ENCODE data around the gene MATN3.

MATN3 gene, protein sequence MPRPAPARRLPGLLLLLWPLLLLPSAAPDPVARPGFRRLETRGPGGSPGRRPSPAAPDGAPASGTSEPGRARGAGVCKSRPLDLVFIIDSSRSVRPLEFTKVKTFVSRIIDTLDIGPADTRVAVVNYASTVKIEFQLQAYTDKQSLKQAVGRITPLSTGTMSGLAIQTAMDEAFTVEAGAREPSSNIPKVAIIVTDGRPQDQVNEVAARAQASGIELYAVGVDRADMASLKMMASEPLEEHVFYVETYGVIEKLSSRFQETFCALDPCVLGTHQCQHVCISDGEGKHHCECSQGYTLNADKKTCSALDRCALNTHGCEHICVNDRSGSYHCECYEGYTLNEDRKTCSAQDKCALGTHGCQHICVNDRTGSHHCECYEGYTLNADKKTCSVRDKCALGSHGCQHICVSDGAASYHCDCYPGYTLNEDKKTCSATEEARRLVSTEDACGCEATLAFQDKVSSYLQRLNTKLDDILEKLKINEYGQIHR

DNA sequence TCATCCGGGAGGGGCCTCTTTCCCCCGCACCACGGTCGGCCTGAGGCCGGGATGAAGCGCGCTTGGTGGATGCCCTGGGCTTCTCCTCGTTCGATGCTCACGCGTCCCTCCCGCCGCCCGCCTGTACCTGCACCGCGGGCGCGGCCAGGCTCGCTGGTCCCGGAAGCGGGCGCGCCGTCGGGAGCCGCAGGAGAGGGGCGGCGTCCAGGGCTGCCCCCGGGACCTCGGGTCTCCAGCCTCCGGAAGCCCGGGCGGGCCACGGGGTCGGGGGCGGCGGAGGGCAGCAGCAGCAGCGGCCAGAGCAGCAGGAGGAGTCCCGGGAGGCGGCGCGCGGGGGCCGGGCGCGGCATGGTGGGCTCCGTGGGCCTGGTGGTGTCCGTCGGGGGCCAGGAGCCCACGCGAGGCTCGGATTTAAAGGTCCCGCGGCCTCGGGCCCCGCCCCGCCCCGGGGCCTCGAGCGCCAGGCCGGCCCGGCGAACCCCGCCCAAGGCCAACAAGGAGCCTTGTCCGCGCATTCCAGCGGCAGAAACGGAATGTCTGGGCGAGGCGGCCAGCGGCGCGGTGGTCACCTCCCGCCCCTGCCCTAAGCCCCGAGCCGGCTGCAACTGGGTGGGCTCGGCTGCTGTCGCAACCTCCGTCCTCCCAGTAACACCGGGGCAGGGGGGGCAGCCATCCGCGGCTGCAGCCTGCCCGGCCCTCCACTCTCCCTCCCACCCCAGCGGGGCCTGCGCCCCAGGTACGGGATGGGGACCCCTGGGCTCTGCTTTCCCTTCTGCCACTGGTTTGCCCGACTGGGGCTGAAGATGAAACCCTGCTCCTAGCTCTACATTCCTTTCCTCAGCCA lies at the start of gene MATN3:
MATN3 (minus strand) TSS at position 387 of the 844 bp plus-strand sequence; CDS start at position 350, 37 bp downstream.
- TF ChIP-seq, protein P1, sequence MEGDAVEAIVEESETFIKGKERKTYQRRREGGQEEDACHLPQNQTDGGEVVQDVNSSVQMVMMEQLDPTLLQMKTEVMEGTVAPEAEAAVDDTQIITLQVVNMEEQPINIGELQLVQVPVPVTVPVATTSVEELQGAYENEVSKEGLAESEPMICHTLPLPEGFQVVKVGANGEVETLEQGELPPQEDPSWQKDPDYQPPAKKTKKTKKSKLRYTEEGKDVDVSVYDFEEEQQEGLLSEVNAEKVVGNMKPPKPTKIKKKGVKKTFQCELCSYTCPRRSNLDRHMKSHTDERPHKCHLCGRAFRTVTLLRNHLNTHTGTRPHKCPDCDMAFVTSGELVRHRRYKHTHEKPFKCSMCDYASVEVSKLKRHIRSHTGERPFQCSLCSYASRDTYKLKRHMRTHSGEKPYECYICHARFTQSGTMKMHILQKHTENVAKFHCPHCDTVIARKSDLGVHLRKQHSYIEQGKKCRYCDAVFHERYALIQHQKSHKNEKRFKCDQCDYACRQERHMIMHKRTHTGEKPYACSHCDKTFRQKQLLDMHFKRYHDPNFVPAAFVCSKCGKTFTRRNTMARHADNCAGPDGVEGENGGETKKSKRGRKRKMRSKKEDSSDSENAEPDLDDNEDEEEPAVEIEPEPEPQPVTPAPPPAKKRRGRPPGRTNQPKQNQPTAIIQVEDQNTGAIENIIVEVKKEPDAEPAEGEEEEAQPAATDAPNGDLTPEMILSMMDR (IDR thresholded peaks at IDR 0.05): no peak
- Mint-ChIP-seq H3K27ac (no peak within 1 kb of the TSS), H3K4me1 (peaks cover 26% of the 10 kb centered on the region), H3K36me3 (ENCODE audit: low read depth) (no peaks in the 10 kb centered on the region), H3K4me3 (peak within 1 kb of the TSS; percentile 83), H3K9me3 (peaks cover 11% of the 10 kb centered on the region), H3K27me3 (ENCODE audit: low read depth, poor library complexity) (peaks cover 41% of the 10 kb centered on the region)
- peak; percentile 82 for DNase-seq

- Mint-ChIP-seq H3K36me3 (ENCODE audit: low read depth) (no peaks in the 10 kb centered on the region), H3K4me3 (no peak overlapping the region), H3K9me3 (peaks cover 8% of the 10 kb centered on the region), H3K27me3 (ENCODE audit: low read depth, poor library complexity) (peaks cover 22% of the 10 kb centered on the region), H3K4me1 (peaks cover 12% of the 10 kb centered on the region), H3K27ac (no peak overlapping the region)
- TF ChIP-seq, protein P1 (IDR thresholded peaks at IDR 0.05): no peak
- DNase-seq: no peak
These were observed 49.5 kb upstream of the MATN3 start for GRCh38 chr2:20061940-20062339.

- Mint-ChIP-seq H3K27ac (no peak overlapping the region), H3K36me3 (ENCODE audit: low read depth) (no peaks in the 10 kb centered on the region), H3K27me3 (ENCODE audit: low read depth, poor library complexity) (peaks cover 26% of the 10 kb centered on the region), H3K4me1 (peaks cover 12% of the 10 kb centered on the region), H3K4me3 (no peak overlapping the region), H3K9me3 (peaks cover 8% of the 10 kb centered on the region)
- DNase-seq: no peak
- TF ChIP-seq, protein P1 (IDR thresholded peaks at IDR 0.05): no peak
These were observed 49.0 kb upstream of the MATN3 start for GRCh38 chr2:20061476-20061875.

DNA sequence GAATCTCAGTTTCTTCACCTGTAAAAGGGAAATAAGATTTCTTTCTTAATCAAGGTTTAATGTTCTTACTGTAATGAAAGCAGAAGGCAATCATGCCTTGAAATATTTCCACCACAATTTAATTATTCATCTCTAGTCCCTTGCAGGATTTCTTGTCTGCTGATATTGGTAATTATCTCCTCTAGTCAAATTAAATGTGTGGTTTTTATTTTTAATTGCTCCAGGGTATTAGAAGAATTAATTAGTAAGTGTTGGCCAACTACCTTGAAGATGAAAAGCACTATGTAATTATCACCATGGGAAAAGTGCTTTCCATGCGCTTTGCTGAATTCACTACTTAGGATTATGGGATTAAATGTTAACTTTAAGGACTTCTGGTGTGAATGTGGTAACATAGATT lies 47.6 kb upstream of the MATN3 start:
- DNase-seq: no peak
- Mint-ChIP-seq H3K36me3 (ENCODE audit: low read depth) (no peaks in the 10 kb centered on the region), H3K27ac (no peak overlapping the region), H3K4me1 (peaks cover 12% of the 10 kb centered on the region), H3K27me3 (ENCODE audit: low read depth, poor library complexity) (peaks cover 40% of the 10 kb centered on the region), H3K4me3 (no peak overlapping the region), H3K9me3 (peaks cover 8% of the 10 kb centered on the region)
- TF ChIP-seq, protein P1 (IDR thresholded peaks at IDR 0.05): no peak

GRCh38 chr2:20057268-20057667 lies 44.8 kb upstream of the MATN3 start:
- no peaks in the 10 kb centered on the region for H3K9me3 Mint-ChIP-seq
- H3K4me1 Mint-ChIP-seq: peaks cover under 1% of the 10 kb centered on the region
- peaks cover 40% of the 10 kb centered on the region for H3K27me3 Mint-ChIP-seq (ENCODE audit: low read depth, poor library complexity)
- no peak for DNase-seq
- no peak overlapping the region for H3K4me3 Mint-ChIP-seq
- TF ChIP-seq, protein P1 (IDR thresholded peaks at IDR 0.05): no peak
- no peaks in the 10 kb centered on the region for H3K36me3 Mint-ChIP-seq (ENCODE audit: low read depth)
- no peak overlapping the region for H3K27ac Mint-ChIP-seq
